Lower leg skin (tissue), 3 donors: ENCODE results near the gene INHBC.

Source experiments
- POLR2A ChIP-seq, 2 donors: fragments of 450-650 bp; IDR thresholded peaks; one replicate each; pipeline ENCODE4 v1.6.1; 2016 to 2017; ENCODE audit warnings: antibody characterized with exemption in 2 of 2, mild to moderate bottlenecking in 1 of 2, moderate library complexity in 1 of 2
- TF ChIP-seq, protein P1 (sequence below), 3 donors: fragments of 450-650 bp; IDR thresholded peaks; one replicate each; pipeline ENCODE4 v1.5.1; 2016; ENCODE audit warnings: antibody characterized with exemption in 3 of 3, mild to moderate bottlenecking in 3 of 3, moderate library complexity in 2 of 3

DNA sequence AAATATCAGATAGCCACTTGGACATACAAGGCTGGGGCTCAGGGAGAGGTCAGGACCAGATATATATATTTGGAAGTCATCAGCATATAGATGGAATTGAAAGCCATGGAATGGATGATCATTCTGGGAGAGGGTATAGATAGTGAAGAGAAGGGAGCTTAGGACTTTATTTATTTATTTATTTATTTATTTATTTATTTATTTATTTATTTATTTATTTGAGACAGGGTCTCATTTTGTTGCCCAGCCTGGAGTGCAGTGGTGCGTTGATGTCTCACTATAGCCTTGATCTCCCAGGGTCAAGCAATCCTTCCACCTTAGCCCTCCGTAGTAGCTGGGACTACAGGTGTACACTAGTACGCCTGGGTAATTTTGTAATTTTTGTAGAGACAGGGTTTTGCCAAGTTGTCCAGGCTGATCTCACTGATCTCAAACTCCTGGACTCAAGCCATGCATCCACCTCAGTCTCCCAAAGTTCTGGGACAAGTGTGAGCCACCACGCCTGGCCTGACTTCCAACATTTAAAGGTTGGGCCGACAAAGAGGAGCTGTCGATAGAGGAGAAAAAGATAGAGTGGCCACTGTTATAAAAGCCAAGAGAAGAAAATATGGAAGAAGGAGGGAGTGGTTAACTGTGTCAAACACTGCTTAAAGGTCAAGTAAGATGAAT, 11.8 kb downstream of the INHBC start:
- TF ChIP-seq, protein P1, sequence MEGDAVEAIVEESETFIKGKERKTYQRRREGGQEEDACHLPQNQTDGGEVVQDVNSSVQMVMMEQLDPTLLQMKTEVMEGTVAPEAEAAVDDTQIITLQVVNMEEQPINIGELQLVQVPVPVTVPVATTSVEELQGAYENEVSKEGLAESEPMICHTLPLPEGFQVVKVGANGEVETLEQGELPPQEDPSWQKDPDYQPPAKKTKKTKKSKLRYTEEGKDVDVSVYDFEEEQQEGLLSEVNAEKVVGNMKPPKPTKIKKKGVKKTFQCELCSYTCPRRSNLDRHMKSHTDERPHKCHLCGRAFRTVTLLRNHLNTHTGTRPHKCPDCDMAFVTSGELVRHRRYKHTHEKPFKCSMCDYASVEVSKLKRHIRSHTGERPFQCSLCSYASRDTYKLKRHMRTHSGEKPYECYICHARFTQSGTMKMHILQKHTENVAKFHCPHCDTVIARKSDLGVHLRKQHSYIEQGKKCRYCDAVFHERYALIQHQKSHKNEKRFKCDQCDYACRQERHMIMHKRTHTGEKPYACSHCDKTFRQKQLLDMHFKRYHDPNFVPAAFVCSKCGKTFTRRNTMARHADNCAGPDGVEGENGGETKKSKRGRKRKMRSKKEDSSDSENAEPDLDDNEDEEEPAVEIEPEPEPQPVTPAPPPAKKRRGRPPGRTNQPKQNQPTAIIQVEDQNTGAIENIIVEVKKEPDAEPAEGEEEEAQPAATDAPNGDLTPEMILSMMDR (IDR thresholded peaks at IDR 0.05) = no peak
- no peak for TF ChIP-seq POLR2A (IDR thresholded peaks at IDR 0.05)
